C4-2B (cell line): ENCODE data around the gene ZNF366.

Experiments
- CTCF ChIP-seq: fragments of 450-650 bp; conservative IDR thresholded peaks from 2 replicates; pipeline ENCODE4 v1.5.1; 2017; ENCODE audit warnings: mild to moderate bottlenecking
- ZFX ChIP-seq: fragments of 450-650 bp; IDR thresholded peaks from 2 replicates; pipeline ENCODE4 v1.6.1; 2017

GRCh38 chr5:72417333-72418062 lies 89.7 kb downstream of the ZNF366 start:
- TF ChIP-seq CTCF (no peak), ZFX (no peak)
